Type B pancreatic cell (in vitro differentiated cells): Measurements from ENCODE around the gene ACOXL. TPM values are rescaled to one million over a fixed set of nuclear protein-coding genes. Genes with fewer than 3 reads are reported as not detected.

Source experiments
- DNase-seq: peaks from one replicate; pipeline ENCODE4 v3.0.0; 2021; ENCODE audit warnings: mixed read lengths; ENCODE audit not compliant: unreplicated experiment; ENCODE audit errors: extremely low spot score
- H3K27ac Mint-ChIP-seq: 2 replicates; pipeline ENCODE4 v1.8.0; 2021; ENCODE audit warnings: mild to moderate bottlenecking, mixed read lengths
- H3K27me3 Mint-ChIP-seq: 2 replicates; pipeline ENCODE4 v1.8.0; 2021; ENCODE audit warnings: mixed read lengths
- H3K36me3 Mint-ChIP-seq: 2 replicates; pipeline ENCODE4 v1.8.0; 2021; ENCODE audit warnings: mixed read lengths
- H3K4me1 Mint-ChIP-seq: one replicate; pipeline ENCODE4 v1.8.0; 2021; ENCODE audit warnings: mixed read lengths; ENCODE audit not compliant: unreplicated experiment
- H3K4me3 Mint-ChIP-seq: 2 replicates; pipeline ENCODE4 v1.8.0; 2021; ENCODE audit warnings: mild to moderate bottlenecking, mixed read lengths
- H3K9me3 Mint-ChIP-seq: 2 replicates; pipeline ENCODE4 v1.8.0; 2021; ENCODE audit warnings: mixed read lengths
- CTCF ChIP-seq: fragments of 200-600 bp; sonication (generic); conservative IDR thresholded peaks from 2 replicates; pipeline ENCODE4 v1.5.0; 2021; ENCODE audit warnings: antibody characterized with exemption, mild to moderate bottlenecking
- total RNA-seq: library from RNA; stranded (reverse); gene quantifications from 2 replicates; pipeline ENCODE4 v1.2.1, GENCODE V29; 2021; ENCODE audit warnings: low replicate concordance

Gene ACOXL
- total RNA-seq, 1 donor from 2014 or later = 1.4 TPM

- no peak for DNase-seq
- H3K9me3 Mint-ChIP-seq = peaks cover 6% of the 10 kb centered on the region
- peaks cover 11% of the 10 kb centered on the region for H3K4me1 Mint-ChIP-seq
- no peak overlapping the region for H3K27ac Mint-ChIP-seq
- H3K36me3 Mint-ChIP-seq = no peaks in the 10 kb centered on the region
- no peaks in the 10 kb centered on the region for H3K27me3 Mint-ChIP-seq
- no peak overlapping the region for H3K4me3 Mint-ChIP-seq
- no peak for TF ChIP-seq CTCF
Measured at GRCh38 chr2:110874453-110875383, 142.3 kb downstream of the ACOXL start.

GRCh38 chr2:110875384-110875725 lies 143.0 kb downstream of the ACOXL start:
- Mint-ChIP-seq H3K36me3 (no peaks in the 10 kb centered on the region), H3K9me3 (peaks cover 6% of the 10 kb centered on the region), H3K4me1 (peaks cover 11% of the 10 kb centered on the region), H3K4me3 (no peak overlapping the region), H3K27ac (no peak overlapping the region), H3K27me3 (no peaks in the 10 kb centered on the region)
- no peak for TF ChIP-seq CTCF
- no peak for DNase-seq

GRCh38 chr2:110876167-110876999 lies 144.0 kb downstream of the ACOXL start:
- no peaks in the 10 kb centered on the region for H3K36me3 Mint-ChIP-seq
- no peak for DNase-seq
- H3K4me3 Mint-ChIP-seq = no peak overlapping the region
- H3K27me3 Mint-ChIP-seq = no peaks in the 10 kb centered on the region
- H3K27ac Mint-ChIP-seq = no peak overlapping the region
- TF ChIP-seq CTCF = peak; percentile 54
- peaks cover 5% of the 10 kb centered on the region for H3K4me1 Mint-ChIP-seq
- H3K9me3 Mint-ChIP-seq = peaks cover 6% of the 10 kb centered on the region

- H3K4me1 Mint-ChIP-seq = no peaks in the 10 kb centered on the region
- H3K4me3 Mint-ChIP-seq = no peak overlapping the region
- no peaks in the 10 kb centered on the region for H3K36me3 Mint-ChIP-seq
- DNase-seq = no peak
- H3K27ac Mint-ChIP-seq = no peak overlapping the region
- peaks cover 6% of the 10 kb centered on the region for H3K9me3 Mint-ChIP-seq
- no peaks in the 10 kb centered on the region for H3K27me3 Mint-ChIP-seq
- no peak for TF ChIP-seq CTCF
Measured at GRCh38 chr2:110877031-110877827, 144.9 kb downstream of the ACOXL start.

GRCh38 chr2:110878150-110878549 lies 145.8 kb downstream of the ACOXL start:
- Mint-ChIP-seq H3K36me3 (no peaks in the 10 kb centered on the region), H3K9me3 (peaks cover 6% of the 10 kb centered on the region), H3K4me3 (no peak overlapping the region), H3K4me1 (no peaks in the 10 kb centered on the region), H3K27ac (no peak overlapping the region), H3K27me3 (no peaks in the 10 kb centered on the region)
- no peak for DNase-seq
- no peak for TF ChIP-seq CTCF
